Measurements from ENCODE around the gene GPS2.

The GPS2 gene

DNA sequence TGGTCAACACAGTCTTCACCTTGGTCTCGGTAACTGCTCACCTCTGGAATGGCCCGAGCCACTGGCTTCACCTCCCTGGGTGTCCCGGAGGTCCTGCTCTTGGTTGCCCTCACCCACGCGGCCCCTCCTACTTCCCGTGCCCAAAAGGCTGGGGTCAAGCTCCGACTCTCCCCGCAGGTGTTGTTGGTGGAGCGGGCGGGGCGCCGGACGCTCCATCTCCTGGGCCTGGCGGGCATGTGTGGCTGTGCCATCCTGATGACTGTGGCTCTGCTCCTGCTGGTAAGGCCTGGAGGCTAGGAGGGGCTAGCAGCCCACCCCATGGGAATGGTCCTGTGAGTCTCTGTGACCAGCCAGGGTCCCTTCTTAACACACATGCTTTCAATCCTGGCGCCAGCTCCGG is 30.2 kb downstream of the GPS2 start:
- Histone ChIP-seq H3K36me3 (ENCODE audit: control insufficient read depth in 1 of 2, insufficient read depth in 2 of 2, low read length in 2 of 2) (peaks cover 3 to 28% of the 10 kb centered on the region in 2 donors), H3K4me3 (ENCODE audit: low read depth in 1 of 2, low read length in 2 of 2) (no peak overlapping the region), H3K27ac (ENCODE audit: low read length) (no peak overlapping the region), H3K9me3 (ENCODE audit: control insufficient read depth in 1 of 2, low read length in 2 of 2) (no peaks in the 10 kb centered on the region), H3K27me3 (ENCODE audit: low read depth, low read length) (no peaks in the 10 kb centered on the region), H3K4me1 (ENCODE audit: control insufficient read depth in 1 of 2, insufficient read depth in 2 of 2, low read length in 2 of 2) (peaks cover 0 to 41% of the 10 kb centered on the region in 2 donors)

DNA sequence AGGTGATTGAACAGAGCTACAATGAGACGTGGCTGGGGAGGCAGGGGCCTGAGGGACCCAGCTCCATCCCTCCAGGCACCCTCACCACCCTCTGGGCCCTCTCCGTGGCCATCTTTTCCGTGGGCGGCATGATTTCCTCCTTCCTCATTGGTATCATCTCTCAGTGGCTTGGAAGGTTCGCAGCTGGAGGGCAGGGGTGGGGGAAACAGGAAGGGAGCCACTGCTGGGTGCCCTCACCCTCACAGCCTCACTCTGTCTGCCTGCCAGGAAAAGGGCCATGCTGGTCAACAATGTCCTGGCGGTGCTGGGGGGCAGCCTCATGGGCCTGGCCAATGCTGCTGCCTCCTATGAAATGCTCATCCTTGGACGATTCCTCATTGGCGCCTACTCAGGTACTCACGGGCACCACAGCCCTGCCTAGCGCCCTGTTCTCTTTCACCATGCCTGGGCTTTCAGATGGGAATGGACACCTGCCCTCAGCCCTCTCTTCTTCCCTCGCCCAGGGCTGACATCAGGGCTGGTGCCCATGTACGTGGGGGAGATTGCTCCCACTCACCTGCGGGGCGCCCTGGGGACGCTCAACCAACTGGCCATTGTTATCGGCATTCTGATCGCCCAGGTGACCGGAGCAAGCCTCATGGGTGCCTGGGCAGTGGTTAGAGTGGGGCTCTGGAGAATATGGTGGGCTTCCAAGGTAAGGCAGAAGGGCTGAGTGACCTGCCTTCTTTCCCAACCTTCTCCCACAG is 31.5 kb downstream of the GPS2 start:
- no peaks in the 10 kb centered on the region for H3K27me3 ChIP-seq (ENCODE audit: low read depth, low read length)
- peak overlapping the region; percentile 67 for H3K27ac ChIP-seq (ENCODE audit: low read length)
- H3K36me3 ChIP-seq (ENCODE audit: control insufficient read depth in 1 of 2, insufficient read depth in 2 of 2, low read length in 2 of 2), result peaks cover 3 to 28% of the 10 kb centered on the region in 2 donors
- H3K4me1 ChIP-seq (ENCODE audit: control insufficient read depth in 1 of 2, insufficient read depth in 2 of 2, low read length in 2 of 2), result peaks cover 0 to 41% of the 10 kb centered on the region in 2 donors
- peak overlapping the region in 1 of 2 donors; percentile 68 for H3K4me3 ChIP-seq (ENCODE audit: low read depth in 1 of 2, low read length in 2 of 2)
- no peaks in the 10 kb centered on the region for H3K9me3 ChIP-seq (ENCODE audit: control insufficient read depth in 1 of 2, low read length in 2 of 2)

DNA sequence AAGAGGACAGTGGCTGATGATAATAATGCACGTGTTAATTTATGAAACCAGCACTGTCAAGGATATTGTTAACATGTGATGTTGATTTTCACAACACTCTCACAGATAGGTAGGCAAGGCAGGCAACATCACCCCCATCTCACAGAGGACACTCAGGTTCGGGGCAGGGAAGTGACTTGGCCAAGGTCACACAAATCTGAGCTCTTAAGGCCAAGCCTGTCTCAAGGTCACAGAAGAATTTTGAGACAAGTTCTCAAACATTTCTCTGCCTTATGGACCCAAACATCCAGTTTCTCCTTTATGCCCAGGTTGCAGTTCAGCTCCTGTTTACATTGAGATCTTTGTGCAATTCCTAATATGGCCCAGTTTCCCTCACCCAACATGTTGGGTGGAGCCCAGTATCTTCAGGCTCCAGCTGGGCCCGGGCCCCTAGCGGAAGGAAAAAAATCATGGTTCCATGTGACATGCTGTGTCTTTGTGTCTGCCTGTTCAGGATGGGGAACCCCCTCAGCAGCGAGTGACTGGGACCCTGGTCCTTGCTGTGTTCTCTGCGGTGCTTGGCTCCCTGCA is 32.3 kb downstream of the GPS2 start:
- Histone ChIP-seq H3K27ac (ENCODE audit: low read length) (peak overlapping the region; percentile 67), H3K4me3 (ENCODE audit: low read depth in 1 of 2, low read length in 2 of 2) (peak overlapping the region; percentile 53 to 68), H3K27me3 (ENCODE audit: low read depth, low read length) (no peaks in the 10 kb centered on the region), H3K4me1 (ENCODE audit: control insufficient read depth in 1 of 2, insufficient read depth in 2 of 2, low read length in 2 of 2) (peaks cover 0 to 41% of the 10 kb centered on the region in 2 donors), H3K9me3 (ENCODE audit: control insufficient read depth in 1 of 2, low read length in 2 of 2) (no peaks in the 10 kb centered on the region), H3K36me3 (ENCODE audit: control insufficient read depth in 1 of 2, insufficient read depth in 2 of 2, low read length in 2 of 2) (peaks cover 3 to 28% of the 10 kb centered on the region in 2 donors)

GRCh38 chr17:7281953-7282751 is 33.0 kb downstream of the GPS2 start:
- Histone ChIP-seq H3K27me3 (ENCODE audit: low read depth, low read length) (no peaks in the 10 kb centered on the region), H3K4me1 (ENCODE audit: control insufficient read depth in 1 of 2, insufficient read depth in 2 of 2, low read length in 2 of 2) (peaks cover 0 to 41% of the 10 kb centered on the region in 2 donors), H3K9me3 (ENCODE audit: control insufficient read depth in 1 of 2, low read length in 2 of 2) (no peaks in the 10 kb centered on the region), H3K4me3 (ENCODE audit: low read depth in 1 of 2, low read length in 2 of 2) (peak overlapping the region; percentile 53 to 68), H3K27ac (ENCODE audit: low read length) (peak overlapping the region; percentile 67), H3K36me3 (ENCODE audit: control insufficient read depth in 1 of 2, insufficient read depth in 2 of 2, low read length in 2 of 2) (peaks cover 3 to 25% of the 10 kb centered on the region in 2 donors)

- peak within 1 kb of the TSS; percentile 66 to 68 for H3K4me3 ChIP-seq (ENCODE audit: low read depth in 1 of 2, low read length in 2 of 2)
- H3K27ac ChIP-seq (ENCODE audit: low read length), result peak within 1 kb of the TSS; percentile 86
- H3K9me3 ChIP-seq (ENCODE audit: control insufficient read depth in 1 of 2, low read length in 2 of 2), result no peaks in the 10 kb centered on the region
- peaks cover 3 to 21% of the 10 kb centered on the region in 2 donors for H3K36me3 ChIP-seq (ENCODE audit: control insufficient read depth in 1 of 2, insufficient read depth in 2 of 2, low read length in 2 of 2)
- no peaks in the 10 kb centered on the region for H3K27me3 ChIP-seq (ENCODE audit: low read depth, low read length)
- H3K4me1 ChIP-seq (ENCODE audit: control insufficient read depth in 1 of 2, insufficient read depth in 2 of 2, low read length in 2 of 2), result peaks cover 0 to 41% of the 10 kb centered on the region in 2 donors
These were observed 33.8 kb downstream of the GPS2 start, which contains the start of gene SLC2A4 for GRCh38 chr17:7281074-7281952. Gene SLC2A4, plus strand, starts transcription at chr17:7281718. Its CDS starts 217 bp downstream, at chr17:7281935.

GRCh38 chr17:7280519-7281073 is 34.6 kb downstream of the GPS2 start:
- Histone ChIP-seq H3K4me1 (ENCODE audit: control insufficient read depth in 1 of 2, insufficient read depth in 2 of 2, low read length in 2 of 2) (peaks cover 0 to 41% of the 10 kb centered on the region in 2 donors), H3K27ac (ENCODE audit: low read length) (peak overlapping the region; percentile 86), H3K36me3 (ENCODE audit: control insufficient read depth in 1 of 2, insufficient read depth in 2 of 2, low read length in 2 of 2) (peaks cover 3 to 18% of the 10 kb centered on the region in 2 donors), H3K4me3 (ENCODE audit: low read depth in 1 of 2, low read length in 2 of 2) (peak overlapping the region; percentile 66 to 68), H3K9me3 (ENCODE audit: control insufficient read depth in 1 of 2, low read length in 2 of 2) (no peaks in the 10 kb centered on the region), H3K27me3 (ENCODE audit: low read depth, low read length) (no peaks in the 10 kb centered on the region)

- Histone ChIP-seq H3K4me1 (ENCODE audit: control insufficient read depth in 1 of 2, insufficient read depth in 2 of 2, low read length in 2 of 2) (peaks cover 0 to 31% of the 10 kb centered on the region in 2 donors), H3K36me3 (ENCODE audit: control insufficient read depth in 1 of 2, insufficient read depth in 2 of 2, low read length in 2 of 2) (peaks cover 3 to 7% of the 10 kb centered on the region in 2 donors), H3K9me3 (ENCODE audit: control insufficient read depth in 1 of 2, low read length in 2 of 2) (no peaks in the 10 kb centered on the region), H3K27ac (ENCODE audit: low read length) (no peak overlapping the region), H3K27me3 (ENCODE audit: low read depth, low read length) (no peaks in the 10 kb centered on the region), H3K4me3 (ENCODE audit: low read depth in 1 of 2, low read length in 2 of 2) (no peak overlapping the region)
These were observed 35.7 kb downstream of the GPS2 start for GRCh38 chr17:7279448-7279847.

DNA sequence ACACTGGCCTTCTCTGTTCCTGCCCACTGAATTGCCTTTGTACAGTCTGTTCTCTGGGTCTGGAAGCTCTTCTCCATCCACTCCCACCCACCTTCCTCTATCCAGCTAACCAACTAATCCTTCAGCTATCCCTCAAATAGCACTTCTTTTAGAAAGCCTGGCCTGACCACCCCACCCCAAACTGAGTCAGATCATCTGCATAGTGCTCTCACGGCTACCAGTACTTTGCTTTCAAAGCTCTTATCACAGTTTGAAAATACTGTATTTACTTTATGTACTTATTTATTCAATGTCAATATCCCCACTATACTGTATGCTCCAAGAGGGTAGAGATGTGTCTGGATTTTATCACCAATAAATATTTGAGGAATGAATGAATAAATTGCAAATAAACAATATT is 48.4 kb downstream of the GPS2 start:
- Histone ChIP-seq H3K27me3 (ENCODE audit: low read depth, low read length) (peaks cover 22% of the 10 kb centered on the region), H3K27ac (ENCODE audit: low read length) (no peak overlapping the region), H3K9me3 (ENCODE audit: control insufficient read depth in 1 of 2, low read length in 2 of 2) (no peaks in the 10 kb centered on the region), H3K4me3 (ENCODE audit: low read depth in 1 of 2, low read length in 2 of 2) (no peak overlapping the region), H3K36me3 (ENCODE audit: control insufficient read depth in 1 of 2, insufficient read depth in 2 of 2, low read length in 2 of 2) (no peaks in the 10 kb centered on the region), H3K4me1 (ENCODE audit: control insufficient read depth in 1 of 2, insufficient read depth in 2 of 2, low read length in 2 of 2) (peaks cover 0 to 19% of the 10 kb centered on the region in 2 donors)

DNA sequence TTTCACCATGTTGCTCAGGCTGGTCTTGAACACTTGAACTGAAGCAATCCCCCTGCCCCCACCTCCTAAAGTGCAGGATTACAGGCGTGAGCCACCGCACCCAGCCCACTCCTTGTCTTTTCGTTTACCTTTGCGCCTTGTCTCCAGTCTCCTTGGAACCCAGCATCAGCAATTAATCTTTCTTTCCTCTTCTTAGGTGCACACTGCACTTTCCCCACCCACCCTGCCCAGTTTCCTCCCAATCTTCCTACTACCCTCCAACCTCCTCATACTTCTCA is 51.4 kb downstream of the GPS2 start:
- Histone ChIP-seq H3K27me3 (ENCODE audit: low read depth, low read length) (peaks cover 28% of the 10 kb centered on the region), H3K27ac (ENCODE audit: low read length) (peak overlapping the region; percentile 88), H3K36me3 (ENCODE audit: control insufficient read depth in 1 of 2, insufficient read depth in 2 of 2, low read length in 2 of 2) (peaks cover 9% of the 10 kb centered on the region in 2 donors), H3K9me3 (ENCODE audit: control insufficient read depth in 1 of 2, low read length in 2 of 2) (no peaks in the 10 kb centered on the region), H3K4me1 (ENCODE audit: control insufficient read depth in 1 of 2, insufficient read depth in 2 of 2, low read length in 2 of 2) (peaks cover 0 to 32% of the 10 kb centered on the region in 2 donors), H3K4me3 (ENCODE audit: low read depth in 1 of 2, low read length in 2 of 2) (no peak overlapping the region)

- Histone ChIP-seq H3K4me3 (ENCODE audit: low read depth in 1 of 2, low read length in 2 of 2) (peak overlapping the region; percentile 35 to 56), H3K27me3 (ENCODE audit: low read depth, low read length) (peaks cover 28% of the 10 kb centered on the region), H3K27ac (ENCODE audit: low read length) (peak overlapping the region; percentile 88), H3K4me1 (ENCODE audit: control insufficient read depth in 1 of 2, insufficient read depth in 2 of 2, low read length in 2 of 2) (peaks cover 0 to 32% of the 10 kb centered on the region in 2 donors), H3K9me3 (ENCODE audit: control insufficient read depth in 1 of 2, low read length in 2 of 2) (no peaks in the 10 kb centered on the region), H3K36me3 (ENCODE audit: control insufficient read depth in 1 of 2, insufficient read depth in 2 of 2, low read length in 2 of 2) (peaks cover 14% of the 10 kb centered on the region in 2 donors)
These were observed 52.0 kb downstream of the GPS2 start for GRCh38 chr17:7262935-7263800.

All from muscle layer of duodenum (tissue), 2 donors.